ELR (cell line): ENCODE measurements around the gene OR2F1.

Source experiments
- DNase-seq: peaks from one replicate; pipeline ENCODE4 v3.0.0-alpha.2; 2015; ENCODE audit warnings: low read depth

Gene OR2F1, protein sequence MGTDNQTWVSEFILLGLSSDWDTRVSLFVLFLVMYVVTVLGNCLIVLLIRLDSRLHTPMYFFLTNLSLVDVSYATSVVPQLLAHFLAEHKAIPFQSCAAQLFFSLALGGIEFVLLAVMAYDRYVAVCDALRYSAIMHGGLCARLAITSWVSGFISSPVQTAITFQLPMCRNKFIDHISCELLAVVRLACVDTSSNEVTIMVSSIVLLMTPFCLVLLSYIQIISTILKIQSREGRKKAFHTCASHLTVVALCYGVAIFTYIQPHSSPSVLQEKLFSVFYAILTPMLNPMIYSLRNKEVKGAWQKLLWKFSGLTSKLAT

DNA sequence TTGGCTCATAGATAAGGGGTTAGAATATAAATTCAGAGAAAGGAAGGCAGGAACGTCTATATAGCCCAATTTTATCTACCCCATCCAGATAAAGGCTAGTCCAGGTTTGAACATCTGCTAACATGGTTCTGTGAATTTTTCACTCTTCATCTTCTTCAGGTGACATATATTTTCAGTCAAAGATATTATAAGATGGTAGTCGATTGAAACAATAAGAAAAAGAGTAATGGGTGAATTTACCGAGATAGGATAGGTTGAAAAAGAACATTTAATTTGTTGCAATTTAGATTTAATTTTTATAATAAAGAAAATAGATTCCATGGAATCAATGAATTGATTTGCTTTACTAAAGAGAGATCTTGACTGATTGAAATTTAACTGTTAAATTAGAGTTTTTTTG, at the start of gene OR2F1:
TSS of gene OR2F1 (plus strand) at position 301 of the 400 bp plus-strand sequence. CDS start 5,127 bp downstream, outside the sequence.
- no peak for DNase-seq

DNA sequence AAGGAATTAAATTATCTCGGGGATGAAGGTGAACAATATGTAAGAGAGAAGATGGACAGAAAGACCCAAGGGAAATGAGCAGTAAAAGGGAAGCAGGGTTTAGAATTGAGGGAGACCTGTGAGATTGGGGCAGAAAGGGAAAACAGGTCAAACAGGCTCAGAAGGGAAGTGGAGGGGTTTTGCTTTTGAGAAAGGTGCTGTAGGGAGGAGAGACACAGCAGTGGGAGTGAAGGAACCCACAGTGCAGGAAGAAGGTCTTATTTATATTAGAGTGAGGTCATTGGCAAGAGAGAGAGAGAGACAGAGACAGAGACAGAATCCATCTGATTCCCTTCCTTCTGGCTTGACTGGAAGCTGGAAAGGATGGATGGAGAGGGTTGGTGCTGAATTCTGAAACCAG, 49.1 kb upstream of the OR2F1 start:
- no peak for DNase-seq

DNA sequence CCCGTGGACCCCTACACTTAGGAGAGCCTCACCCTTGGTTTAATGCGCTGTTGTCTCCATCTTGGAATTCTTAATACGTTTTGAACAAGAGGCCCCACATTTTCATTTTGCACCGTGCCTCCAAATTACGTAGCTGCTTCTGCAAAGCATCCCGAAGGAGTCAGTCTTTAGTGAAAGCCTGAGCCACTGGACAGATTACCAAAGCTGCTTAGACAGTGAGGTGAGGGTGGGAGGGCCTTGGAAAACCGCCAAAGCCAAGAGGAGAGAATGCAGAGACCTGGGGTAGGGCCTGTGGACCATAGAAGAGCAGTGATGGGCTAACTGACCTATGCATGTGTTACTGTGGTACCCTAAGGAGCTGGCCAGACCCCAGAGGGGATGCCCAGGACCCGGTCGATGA, 48.5 kb upstream of the OR2F1 start:
- DNase-seq, result no peak

DNA sequence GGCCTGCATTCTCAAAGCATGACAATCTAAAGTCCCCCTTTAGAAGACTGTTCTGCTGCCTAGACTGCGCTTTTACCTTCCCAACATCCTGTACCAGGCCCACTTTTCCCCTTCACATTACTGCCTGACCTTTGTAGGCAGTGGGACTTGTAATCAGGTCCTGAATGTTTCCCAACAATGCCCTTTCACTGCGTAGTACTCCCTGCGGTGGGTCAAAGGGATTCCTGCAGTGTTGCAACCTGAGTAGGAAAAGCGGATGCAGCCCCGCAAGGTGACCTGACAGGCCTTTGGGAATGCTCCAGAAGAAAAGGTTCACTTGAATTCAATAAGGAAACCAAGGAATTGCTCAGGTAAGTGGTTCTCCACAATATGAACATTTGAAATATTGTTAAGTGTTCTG, 47.7 kb upstream of the OR2F1 start:
- DNase-seq, result no peak

DNA sequence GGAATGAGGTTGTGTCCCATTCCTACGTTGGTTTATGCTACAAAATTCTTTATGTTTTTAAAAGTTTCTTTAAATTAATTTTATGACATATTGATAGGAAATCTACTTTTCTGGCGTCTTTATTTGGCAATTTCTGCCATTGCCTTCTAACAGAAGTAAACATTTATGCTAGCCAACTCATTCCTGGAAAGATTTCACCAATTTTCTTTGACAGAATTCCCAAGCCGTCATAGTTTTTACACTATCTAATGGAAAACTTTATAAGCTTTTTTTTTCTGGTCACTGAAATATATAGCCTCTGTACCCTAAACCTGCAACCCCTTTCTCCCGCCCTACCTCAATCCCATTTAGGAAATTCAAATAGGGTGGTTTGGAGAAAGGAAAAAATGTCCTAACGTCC, 46.5 kb upstream of the OR2F1 start:
- DNase-seq, result no peak

DNA sequence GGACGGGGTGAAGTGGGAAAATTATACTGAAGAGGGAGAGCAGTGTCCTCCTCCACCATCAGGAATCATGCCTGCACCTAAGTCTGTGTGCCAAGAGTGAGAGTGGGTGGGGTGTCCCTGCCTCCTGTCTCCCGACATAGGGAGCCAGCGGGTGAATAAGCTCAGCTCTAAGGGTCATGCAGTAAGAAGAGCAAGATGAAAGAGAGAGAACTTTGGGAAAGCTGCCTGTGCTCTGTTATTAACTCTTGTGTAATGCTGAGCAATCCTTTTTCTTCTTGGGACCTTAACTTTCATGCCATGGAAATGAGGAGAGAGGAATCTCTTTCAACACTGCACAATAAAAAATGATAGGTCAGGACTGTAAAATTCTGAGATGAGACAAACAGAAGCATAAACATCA, 44.8 kb upstream of the OR2F1 start:
- DNase-seq, result no peak

DNA sequence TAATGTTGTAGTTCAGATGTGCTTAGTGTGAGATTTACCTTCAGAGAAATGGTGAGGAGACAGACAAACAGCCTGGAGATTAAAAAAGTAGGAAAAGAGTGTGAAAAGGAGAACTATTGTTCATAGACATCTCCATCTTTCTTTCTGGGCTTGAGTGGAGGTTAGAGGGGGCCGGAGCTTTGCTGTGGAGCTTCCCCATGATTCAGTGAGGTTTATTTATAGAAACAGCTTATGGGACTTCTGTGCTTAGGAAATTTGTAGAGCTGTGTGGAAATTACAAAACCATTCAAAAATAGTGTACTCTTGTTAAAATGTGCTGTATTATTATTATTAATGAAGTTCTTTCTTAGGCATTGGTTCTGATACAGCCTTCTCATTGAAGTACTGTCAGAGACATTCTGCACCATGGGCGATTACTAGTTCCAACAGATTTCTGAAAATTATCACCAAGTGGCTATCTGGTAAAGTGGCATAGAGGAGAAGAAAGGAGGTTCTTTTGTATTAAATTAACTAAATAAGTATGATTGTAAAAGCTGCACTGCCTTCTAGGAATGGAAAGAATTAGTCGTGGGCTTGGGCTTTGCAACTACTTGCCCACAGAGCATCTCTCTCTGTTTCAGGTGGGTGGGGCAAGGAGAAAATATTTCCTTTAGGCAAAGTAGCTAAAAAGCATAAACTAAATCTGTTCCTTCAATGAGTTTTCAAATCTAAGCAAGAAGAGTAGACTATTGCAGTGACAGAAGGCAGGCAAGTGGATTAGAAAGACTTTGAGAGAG, 44.0 kb upstream of the OR2F1 start:
- no peak for DNase-seq

DNA sequence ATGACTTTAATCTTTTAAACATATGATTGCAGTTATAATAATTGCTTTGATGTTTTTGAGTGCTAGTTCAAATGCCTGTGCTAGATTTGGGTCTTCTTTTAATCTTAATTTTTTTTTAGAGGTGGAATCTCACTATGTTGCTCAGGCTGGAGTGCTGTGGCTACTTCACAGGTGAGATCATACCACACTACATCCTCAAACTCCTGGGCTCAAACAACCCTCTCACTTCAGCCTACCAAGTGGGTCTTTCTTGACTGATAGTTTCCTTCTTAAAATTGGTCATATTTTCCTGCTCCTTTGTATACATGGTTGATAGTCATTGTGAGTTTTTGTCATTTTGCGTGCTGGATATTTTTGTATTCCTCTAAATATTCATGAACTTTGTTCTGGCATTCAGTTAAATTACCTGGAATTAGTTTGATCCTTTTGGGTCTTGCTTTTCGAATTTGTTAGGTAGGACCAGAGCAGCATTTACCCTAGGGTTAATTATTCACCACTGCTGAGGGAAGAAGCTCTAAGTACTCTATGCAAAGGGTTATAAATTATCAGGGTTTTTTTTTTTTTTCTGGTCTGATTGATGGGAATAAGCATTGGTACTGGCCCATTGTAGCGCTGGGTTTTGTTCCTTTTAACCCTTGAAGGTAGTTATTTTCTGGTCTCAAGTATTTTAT, 40.6 kb upstream of the OR2F1 start:
- no peak for DNase-seq

DNA sequence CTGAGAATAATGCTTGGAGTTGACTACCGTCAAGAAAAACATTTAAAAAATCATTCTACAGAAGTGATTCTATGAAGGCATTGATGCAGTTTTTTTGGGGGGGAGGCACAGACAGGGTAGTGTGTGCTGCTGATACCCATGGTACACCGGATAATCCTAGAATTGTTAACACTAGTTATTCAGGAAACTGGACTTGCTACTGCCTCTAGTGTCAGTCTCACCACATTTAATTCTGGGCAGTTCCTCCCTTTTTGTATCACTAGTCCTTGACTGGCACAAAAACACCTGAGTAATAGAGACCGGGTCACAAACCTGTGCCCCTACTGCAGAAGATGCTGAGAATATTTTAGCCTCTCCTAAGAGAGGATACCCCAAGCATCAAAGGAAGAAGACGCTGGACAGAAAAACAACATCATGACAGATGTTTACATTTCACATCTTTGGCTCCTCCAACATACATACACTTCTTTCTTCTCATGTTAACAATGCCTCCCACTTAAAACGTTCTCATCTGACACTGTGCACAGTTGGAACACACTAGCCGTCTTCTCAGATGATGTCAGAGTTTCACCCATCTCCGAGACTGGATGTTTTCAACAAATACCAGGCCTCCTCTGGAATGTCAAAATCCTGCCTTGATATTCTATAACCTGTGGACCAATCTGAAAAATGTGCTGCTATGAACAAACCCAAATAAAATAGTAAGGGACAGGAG, 39.5 kb upstream of the OR2F1 start:
- no peak for DNase-seq

DNA sequence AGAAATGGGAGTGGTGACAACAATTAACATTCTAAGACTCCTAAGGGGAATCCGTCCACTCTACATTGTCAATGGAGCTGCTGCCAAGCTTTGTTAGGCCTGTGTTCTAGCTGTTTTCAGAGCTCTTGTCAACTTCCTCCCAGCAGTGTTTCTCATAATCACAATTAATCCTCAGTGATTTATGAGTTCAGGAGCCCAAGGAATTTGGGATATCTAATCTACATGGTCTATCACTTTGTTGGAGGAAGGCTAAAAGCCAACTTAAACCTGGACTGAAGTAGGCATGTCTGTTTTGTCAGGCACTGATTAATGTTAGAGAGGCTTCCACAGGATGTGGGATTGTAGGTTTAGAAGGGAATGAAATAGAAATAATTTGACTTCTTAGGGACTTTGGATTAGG, 29.8 kb upstream of the OR2F1 start:
- no peak for DNase-seq

DNA sequence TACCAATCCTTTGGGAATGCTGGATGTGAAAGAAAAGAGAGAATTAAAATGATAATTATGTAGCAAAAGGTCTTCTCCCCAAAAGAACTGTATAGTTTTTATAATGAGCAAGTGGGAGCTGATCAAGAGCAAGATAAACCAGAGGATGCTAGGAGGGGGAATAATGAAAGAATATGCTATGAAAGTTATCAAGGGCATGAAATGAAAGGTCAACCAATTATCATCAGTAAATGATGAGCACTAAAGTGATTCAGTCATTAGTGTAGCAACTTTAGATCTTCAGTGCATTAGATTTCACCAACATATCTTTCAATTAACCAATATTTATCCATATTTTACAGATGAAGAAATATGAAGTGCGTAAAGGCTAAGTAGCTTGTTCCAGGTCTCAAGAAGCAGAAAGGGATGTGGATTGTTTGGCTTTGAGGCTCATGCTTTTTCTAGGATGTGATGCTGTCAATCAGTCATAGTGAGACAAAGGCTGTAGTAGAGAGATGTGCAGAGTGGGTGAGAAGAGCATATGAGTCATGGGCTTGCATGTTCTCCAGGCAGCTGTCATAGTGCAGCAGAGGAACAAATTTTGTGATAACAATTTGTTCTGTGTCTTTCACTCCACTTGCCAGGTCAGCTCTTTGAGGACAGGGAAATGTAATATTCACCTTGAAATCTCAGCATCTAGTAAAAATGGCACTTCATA, 25.3 kb upstream of the OR2F1 start:
- DNase-seq, result no peak

DNA sequence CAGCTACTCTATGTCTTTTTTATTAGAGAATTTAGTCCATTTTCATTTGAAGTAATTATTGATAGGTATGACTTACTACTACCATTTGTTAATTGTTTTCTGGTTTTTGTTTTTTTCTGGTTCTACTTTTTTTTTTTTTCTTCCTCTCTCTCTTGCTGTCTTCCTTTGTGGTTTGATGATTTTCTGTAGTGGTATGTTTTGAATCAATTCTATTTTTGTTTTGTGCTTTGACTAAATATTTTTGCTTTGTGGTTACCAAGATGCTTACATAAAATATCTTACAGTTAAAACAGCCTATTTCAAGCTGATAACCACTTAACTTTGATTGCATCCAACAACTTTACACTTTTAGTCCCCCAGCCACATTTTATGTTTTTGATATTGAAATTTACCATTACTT, 22.9 kb upstream of the OR2F1 start:
- no peak for DNase-seq

DNA sequence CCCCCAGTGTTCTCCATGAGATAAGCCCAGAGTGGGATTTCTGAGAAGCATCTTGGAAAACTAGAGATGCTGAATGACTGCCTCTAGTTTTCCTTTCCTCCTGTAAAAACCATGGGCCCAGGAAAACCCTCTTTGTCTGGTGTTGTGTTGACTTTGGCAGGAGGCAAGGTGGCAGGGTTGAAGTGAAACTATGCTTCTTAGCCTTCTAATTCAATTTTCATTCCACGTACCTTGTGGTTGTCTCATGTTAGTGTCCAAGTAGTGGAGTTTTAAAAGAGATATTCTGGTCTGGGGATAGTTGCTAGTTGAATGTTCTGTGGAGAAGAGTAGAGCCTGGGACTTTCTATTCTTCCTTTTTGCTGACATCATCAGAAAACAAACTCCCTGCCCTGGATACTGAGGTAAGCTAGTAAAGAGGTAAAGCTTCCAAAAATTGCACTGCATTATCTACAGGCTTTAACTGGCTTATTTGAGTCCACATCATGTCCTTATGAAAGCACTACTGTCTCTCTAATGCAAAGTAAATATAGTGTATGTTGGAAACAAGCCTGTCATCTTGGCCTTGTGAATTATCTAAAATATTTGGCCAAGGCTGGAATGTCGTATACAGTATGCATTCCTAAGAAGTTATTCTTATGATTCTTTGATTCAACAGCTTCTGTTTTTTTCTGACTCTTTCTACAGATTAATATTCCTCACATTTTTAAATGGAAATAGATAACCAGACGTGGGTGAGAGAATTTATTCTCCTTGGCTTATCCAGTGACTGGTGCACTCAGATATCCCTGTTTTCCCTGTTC, 19.9 kb upstream of the OR2F1 start, which contains the start of gene OR2F2:
TSS of gene OR2F2 (plus strand) at position 708 of the 800 bp plus-strand sequence. CDS start at position 708, 0 bp downstream.
- no peak for DNase-seq

DNA sequence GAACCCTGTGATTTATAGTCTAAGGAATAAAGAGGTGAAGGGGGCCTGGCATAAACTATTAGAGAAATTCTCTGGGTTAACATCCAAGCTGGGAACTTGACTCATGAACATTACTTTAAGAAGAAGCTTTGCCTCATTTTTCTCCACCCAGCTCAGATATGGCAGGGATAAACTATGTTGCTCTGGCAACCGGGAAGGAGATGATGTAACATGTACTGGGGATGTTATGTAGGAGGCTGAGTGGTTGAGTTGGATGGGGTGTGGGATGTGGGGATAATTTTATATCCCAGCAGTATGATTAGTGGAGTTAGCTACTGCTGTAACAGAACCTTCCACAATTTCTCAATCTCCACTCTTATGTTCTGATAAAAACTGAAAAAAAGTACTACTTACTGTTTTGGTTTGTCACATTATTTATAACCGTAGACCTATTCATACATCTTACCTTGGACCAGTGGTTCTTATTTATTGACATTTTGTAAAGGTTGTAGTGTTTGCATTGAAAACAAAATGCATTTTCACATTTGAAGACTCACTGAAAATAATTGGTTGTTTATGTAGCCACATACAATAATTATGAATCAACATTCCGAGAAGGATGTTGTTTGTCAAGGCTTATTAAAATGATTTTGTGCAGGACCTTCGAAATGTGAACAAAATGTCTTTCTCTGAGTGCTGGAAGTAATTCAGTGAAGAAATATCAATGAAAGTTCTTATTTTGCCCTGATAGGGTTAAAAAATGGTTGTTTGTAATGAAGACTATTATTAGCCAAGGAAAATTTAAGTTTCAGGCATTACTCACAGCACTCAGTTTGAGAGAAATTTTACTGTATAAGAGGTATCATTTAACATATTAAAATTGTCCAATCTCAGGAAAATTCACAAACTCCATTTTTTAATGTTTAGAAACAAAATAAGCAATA, 18.3 kb upstream of the OR2F1 start:
- DNase-seq, result peak; percentile 1

DNA sequence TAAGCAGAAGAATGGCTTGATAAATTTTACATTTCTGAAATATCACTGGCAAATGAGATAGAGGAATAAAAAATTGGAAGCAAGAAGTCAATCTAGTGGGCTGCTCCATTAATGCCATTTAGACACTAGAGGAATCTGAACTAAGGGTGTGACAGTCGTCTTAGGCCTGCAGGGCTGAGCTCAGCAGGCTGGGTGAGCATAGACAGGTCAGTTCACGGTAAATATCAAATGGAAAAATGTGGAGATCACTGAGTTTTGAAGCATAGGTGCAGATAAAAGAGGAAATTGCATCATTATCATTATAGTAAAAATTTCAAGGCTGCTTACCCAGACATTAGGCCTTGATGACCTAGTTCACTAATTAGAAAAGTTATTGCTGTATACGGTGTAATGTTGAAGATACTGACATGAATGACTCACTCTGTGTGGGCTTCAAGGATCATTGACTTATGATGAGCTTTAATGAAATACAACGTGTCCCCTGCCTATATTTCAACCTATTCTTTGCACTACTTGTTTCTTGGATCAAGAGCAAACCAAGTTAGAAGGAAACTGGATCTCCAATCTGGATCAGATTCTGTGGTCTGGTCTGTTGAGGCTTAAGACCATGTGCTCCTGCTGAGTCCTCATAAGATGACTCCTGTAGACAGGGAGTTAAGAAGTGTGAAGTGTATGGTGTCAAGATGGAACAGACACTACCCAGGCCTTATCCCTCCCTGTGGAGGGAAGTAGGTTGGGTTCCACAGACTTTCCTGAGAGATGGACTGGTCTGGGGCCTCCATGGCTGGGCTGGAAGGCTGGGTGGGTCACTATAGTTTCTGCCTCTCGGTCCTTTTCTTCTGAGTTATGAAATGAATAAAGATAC, 16.0 kb upstream of the OR2F1 start:
- no peak for DNase-seq

DNA sequence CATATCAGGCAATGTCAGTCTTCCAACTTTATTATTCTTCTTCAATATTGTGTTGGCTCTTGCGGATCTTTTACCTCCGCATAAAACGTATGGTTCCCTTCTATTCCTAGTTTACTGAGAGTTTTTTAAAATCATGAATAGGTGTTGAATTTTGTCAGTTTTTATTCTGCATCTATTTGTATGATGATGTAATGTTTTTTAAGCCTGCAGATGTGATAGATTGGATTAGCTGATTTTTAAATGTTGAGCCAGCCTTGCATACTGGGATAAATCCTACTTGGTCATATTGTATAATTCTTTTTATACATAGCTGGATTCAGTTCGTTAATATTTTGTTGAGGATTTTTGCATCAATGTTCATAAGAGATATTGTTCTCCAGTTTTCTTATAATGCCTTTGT, 9.2 kb upstream of the OR2F1 start:
- DNase-seq, result no peak

DNA sequence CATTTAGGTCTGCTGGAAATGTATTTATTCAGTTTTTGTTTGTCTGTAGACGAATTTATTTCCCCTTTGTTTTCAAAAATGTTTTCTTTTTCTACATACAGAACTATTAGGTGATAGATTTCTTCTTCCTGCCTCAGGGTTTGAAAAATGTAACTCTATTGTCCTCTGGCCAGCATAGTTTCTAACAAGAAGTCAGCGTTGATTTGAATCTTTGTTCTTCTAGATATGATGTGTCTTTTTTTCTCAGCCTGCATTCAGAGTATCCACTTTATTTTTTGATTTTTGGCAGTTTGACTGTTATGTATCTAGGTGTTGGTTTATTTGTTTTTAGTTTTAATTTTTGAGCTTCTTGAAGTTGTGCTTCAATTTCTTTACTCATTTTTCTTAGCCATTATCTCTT, 7.5 kb upstream of the OR2F1 start:
- DNase-seq, result no peak

DNA sequence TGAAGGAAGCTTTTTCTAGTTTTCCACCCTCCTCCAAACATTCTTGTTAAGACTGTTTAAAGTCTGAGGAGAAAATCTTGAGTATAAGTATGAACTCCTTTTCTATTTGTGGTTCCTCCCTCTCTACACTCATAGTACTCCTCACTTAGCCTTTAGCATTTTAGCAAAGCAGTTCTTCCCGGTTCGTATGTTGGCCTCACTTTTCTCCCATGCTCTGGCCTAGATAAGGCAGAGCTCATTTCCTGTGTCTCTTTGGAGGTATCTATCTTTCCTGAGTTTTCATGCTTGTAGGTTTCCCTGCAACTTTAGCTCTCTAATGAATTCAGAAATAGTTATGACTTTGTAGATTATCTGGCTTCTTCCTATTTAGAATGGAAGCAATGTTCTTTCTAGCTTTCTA, 5.9 kb upstream of the OR2F1 start:
- DNase-seq, result no peak

DNA sequence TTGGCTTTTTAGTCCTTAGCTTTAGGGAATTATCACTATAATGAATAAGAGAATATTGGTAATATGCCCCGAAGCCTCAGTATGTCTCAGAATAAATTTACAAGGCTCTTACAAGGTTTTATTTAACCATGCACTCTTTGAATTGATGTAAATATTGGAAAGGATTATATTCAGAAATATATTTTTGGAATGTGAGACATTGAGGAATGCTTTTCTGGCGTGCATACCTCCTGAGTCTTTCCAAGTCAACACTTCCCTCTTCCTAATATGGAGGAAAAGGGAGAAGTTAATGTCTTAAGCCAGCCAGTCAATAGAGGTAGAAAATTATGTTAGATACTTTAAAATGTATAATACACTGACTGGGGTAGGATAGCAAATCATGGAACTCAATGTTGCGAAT, 1.2 kb upstream of the OR2F1 start:
- no peak for DNase-seq
